Activated naive CD8-positive, alpha-beta T cell treated with anti-CD3 and anti-CD28 coated beads for 36 hours (primary cell): ENCODE results near the gene EEF1G. TPM values are rescaled to one million over a fixed set of nuclear protein-coding genes. Genes with fewer than 3 reads are reported as not detected.
"Not testable (repeated sequence)": the region's sequence is repeated elsewhere in the genome, so short reads cannot be mapped to it uniquely, and the experiment has no call there.

Source experiments
- DNase-seq: peaks from one replicate; pipeline ENCODE4 v3.0.0; 2021
- H3K27ac Mint-ChIP-seq: one replicate; pipeline ENCODE4 v1.8.0; 2022; ENCODE audit warnings: mild to moderate bottlenecking, moderate library complexity, mixed read lengths
- H3K27me3 Mint-ChIP-seq: one replicate; pipeline ENCODE4 v1.8.0; 2022; ENCODE audit warnings: mild to moderate bottlenecking, mixed read lengths
- H3K36me3 Mint-ChIP-seq: one replicate; pipeline ENCODE4 v1.8.0; 2021; ENCODE audit warnings: mild to moderate bottlenecking, mixed read lengths
- H3K4me1 Mint-ChIP-seq: one replicate; pipeline ENCODE4 v1.8.0; 2021; ENCODE audit warnings: mixed read lengths
- H3K4me3 Mint-ChIP-seq: one replicate; pipeline ENCODE4 v1.8.0; 2022; ENCODE audit warnings: mild to moderate bottlenecking, moderate library complexity, mixed read lengths
- H3K9me3 Mint-ChIP-seq: one replicate; pipeline ENCODE4 v1.8.0; 2022; ENCODE audit warnings: mixed read lengths
- total RNA-seq, 2 experiments: library from RNA; stranded (reverse); gene quantifications; one replicate each; pipeline ENCODE4 v1.2.3, GENCODE V29; 2021

EEF1G gene
- total RNA-seq, 2 experiments from 2014 or later, result 1,924 to 1,929 TPM

DNA sequence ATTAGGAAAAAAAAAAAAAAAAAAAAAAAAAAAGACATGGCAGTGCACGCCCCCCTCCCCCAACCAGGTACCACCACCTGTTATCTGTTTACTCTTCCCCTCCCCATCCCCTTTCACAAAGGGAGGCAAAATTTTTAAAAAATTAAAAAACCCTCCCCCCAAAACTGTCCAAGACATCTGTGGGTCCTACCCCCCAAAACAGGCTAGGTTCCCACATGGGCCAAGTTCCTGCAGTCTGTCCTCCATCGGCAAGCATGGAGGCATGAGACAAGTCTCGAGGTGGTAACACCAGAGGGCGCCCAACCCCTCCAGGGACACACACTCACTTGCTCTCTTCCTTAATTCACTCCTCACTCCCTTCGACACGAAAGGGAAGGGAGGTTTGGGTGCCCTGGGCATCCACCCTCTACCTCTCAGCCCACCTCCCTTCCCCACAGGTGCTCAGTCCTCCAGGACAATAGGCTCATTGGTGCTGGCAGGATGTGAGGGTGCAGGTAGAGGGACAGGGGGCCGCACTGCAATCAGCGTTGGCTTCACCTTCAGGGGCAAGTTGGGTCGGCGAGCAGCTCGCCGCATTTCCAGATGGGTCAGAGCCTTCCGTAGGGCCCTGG, 19.8 kb upstream of the EEF1G start:
- Mint-ChIP-seq H3K9me3 (no peaks in the 10 kb centered on the region), H3K27ac (peak overlapping the region; percentile 91), H3K36me3 (peaks cover 56% of the 10 kb centered on the region), H3K4me3 (peak overlapping the region; percentile 69), H3K4me1 (peaks cover 50% of the 10 kb centered on the region), H3K27me3 (no peaks in the 10 kb centered on the region)
- peak; percentile 73 for DNase-seq

DNA sequence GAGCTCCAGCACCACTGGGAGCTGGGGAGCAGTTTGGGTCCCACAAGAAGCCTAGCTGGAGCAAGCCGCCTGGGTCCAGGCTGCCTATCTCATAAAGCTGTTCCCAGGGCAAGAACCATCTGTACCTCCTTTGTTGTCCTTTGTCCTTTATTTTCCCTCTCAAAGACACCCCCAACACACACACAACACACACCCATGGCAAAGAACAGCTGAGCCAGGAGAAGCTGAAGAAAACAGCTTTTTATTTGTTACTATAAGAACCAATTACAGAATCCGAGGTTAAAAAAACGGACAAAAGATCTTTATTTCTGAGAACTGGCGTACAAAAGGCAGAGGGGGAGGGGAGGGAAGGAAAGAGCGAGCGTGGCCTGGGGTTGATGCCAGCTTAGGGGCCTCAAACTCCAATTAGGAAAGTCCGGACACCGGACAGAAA, 19.3 kb upstream of the EEF1G start:
- Mint-ChIP-seq H3K27me3 (no peaks in the 10 kb centered on the region), H3K4me3 (no peak overlapping the region), H3K36me3 (peaks cover 51% of the 10 kb centered on the region), H3K4me1 (peaks cover 48% of the 10 kb centered on the region), H3K9me3 (no peaks in the 10 kb centered on the region), H3K27ac (peak overlapping the region; percentile 98)
- DNase-seq, result no peak

DNA sequence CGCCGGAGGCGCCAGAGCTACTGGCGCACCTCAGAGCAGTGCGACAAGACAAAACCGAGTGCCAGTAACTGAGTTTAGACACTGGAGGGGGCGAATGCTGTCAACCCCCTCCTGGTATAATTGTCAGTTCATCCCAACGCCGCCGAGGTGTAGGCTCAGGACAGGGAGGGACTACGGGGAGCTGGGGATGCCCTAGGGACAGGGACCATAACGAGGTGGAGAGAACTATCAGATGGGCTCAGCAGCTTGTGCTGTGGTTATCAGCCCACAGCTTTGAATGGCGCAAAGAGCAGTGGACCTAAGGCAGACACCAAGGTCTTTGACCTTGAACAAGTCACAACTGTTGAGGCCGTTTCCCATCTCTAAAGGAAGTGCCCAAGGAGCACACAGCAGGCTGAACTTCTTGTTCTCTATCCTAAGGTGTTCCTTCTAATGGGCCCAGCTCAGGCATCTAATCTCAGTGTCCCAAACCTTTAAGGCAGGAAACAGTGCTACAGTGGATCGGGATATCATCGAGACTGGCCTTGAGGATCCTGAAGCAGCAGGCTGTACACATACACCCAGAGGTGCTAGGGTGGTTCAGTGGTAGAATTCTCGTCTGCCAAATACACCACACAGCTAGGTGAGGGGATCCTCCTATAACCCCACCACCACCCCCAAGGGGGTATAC, 18.6 kb upstream of the EEF1G start:
- Mint-ChIP-seq H3K4me1 (peaks cover 45% of the 10 kb centered on the region), H3K36me3 (peaks cover 48% of the 10 kb centered on the region), H3K9me3 (no peaks in the 10 kb centered on the region), H3K27me3 (no peaks in the 10 kb centered on the region), H3K4me3 (peak overlapping the region; percentile 97), H3K27ac (peak overlapping the region; percentile 98)
- DNase-seq, result no peak

DNA sequence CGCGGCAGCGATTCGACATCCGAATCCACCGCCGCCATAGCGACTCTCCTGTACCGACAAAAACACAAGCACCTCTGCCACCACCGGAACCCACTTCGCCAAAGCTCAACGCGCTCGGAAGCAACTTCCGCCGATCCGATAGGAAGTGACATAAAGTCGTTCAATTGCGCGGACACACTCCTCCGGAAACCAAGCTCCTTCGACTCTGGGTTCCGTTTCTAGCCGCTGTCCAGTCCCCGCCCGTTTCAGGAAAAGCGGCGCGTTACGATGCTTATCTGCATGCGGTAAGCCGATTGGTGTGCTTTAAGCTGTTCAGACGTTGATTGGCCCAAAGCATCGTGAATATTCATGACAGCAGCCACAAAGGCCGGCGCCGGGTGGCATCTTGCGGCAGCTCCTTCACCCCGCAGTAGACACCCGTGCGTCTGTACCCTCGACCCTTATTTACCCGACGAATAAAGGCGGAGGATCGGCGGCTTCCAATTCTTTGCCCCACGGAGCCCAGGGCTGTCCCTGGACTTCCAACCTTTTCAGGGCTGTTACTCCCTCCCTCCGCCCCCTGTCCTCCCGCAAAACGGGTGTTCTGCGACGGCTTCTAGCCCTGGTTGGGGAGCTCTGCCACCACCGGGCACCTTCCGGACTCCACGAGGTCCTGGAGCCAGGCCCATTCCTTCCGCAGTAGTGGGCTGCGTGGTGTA, 17.9 kb upstream of the EEF1G start, which contains the start of gene TUT1:
Gene TUT1, minus strand, starts transcription at position 76 of the 698 bp plus-strand sequence. Its CDS starts 38 bp downstream, at position 38.
- H3K4me1 Mint-ChIP-seq, result peaks cover 45% of the 10 kb centered on the region
- H3K4me3 Mint-ChIP-seq, result peak within 1 kb of the TSS; percentile 97
- H3K9me3 Mint-ChIP-seq, result no peaks in the 10 kb centered on the region
- H3K27ac Mint-ChIP-seq, result peak within 1 kb of the TSS; percentile 98
- peaks cover 47% of the 10 kb centered on the region for H3K36me3 Mint-ChIP-seq
- no peaks in the 10 kb centered on the region for H3K27me3 Mint-ChIP-seq
- DNase-seq, result peak; percentile 94

DNA sequence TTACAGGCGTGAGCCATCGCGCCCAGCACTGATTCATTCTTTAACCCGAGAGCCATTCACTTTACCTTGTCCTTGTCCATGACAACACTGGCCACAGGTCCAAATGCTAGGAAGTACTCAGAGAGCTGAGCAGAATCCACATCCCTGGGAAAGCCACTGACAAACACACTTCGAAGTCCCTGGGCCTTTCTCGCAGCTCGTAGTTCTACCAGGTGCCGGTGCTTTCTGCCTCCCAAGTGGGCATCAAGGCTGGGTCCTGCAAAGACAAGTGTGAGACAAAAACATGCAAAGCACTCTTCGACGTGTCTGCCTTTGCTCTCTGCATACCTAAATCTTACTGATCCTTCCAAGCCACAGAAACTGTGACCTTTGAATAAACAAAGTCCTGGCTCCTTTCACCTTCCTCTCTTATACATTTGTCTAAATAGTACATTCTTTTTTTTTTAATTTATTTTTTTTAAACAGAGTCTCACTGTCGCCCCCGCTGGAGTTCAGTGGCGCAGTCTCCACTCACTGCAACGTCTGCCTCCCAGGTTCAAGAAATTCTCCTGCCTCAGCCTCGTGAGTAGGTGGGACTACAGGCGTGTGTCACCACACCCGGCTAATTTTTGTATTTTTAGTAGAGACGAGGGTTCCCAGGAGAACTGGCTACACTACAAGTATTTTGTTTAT, 15.4 kb upstream of the EEF1G start:
- no peaks in the 10 kb centered on the region for H3K27me3 Mint-ChIP-seq
- peaks cover 45% of the 10 kb centered on the region for H3K4me1 Mint-ChIP-seq
- peak; percentile 31 for DNase-seq
- H3K4me3 Mint-ChIP-seq, result peak overlapping the region; percentile 97
- peaks cover 37% of the 10 kb centered on the region for H3K36me3 Mint-ChIP-seq
- H3K9me3 Mint-ChIP-seq, result no peaks in the 10 kb centered on the region
- H3K27ac Mint-ChIP-seq, result peak overlapping the region; percentile 52

DNA sequence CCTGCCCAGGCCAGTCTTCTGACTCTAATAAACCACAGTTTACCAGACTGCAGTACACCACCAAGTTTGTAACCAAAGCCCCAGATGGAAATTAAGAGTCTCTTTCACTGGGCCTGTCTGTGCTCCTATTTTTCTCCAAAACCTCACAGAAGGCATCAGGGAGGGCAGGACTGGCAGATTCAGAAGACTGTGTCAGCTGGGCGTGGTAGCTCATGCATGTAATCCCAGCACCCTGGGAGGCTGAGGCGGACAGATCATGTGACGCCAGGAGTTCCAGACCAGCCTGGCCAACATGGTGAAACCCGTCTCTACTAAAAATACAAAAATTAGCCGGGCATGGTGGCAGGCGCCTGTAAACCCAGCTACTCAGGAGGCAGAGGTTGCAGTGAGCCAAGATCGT, 11.7 kb upstream of the EEF1G start:
- H3K4me3 Mint-ChIP-seq, H3K27me3 Mint-ChIP-seq, DNase-seq, H3K27ac Mint-ChIP-seq, H3K9me3 Mint-ChIP-seq: not testable (repeated sequence)
- Mint-ChIP-seq H3K36me3 (peaks cover 19% of the 10 kb centered on the region), H3K4me1 (peaks cover 26% of the 10 kb centered on the region)

DNA sequence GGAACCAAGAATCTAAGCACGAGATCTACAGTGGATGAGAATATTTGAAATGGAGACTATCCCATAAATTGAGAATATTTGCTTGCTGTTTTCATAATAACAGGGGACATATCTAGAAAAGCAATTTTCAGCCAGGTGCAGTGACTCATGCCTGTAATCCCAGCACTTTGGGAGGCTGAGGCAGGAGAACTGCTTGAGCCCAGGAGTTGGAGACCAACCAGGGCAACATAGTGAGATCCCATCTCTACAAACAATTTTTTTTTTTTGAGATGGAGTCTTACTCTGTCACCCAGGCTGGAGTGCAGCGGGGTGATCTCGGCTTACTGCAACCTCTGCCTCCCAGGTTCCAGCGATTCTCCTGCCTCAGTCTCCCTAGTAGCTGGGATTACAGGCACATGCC, 8.0 kb upstream of the EEF1G start:
- not testable (repeated sequence) for DNase-seq, H3K9me3 Mint-ChIP-seq, H3K4me3 Mint-ChIP-seq, H3K27ac Mint-ChIP-seq, H3K27me3 Mint-ChIP-seq
- H3K4me1 Mint-ChIP-seq, result peaks cover 11% of the 10 kb centered on the region
- peaks cover 14% of the 10 kb centered on the region for H3K36me3 Mint-ChIP-seq

DNA sequence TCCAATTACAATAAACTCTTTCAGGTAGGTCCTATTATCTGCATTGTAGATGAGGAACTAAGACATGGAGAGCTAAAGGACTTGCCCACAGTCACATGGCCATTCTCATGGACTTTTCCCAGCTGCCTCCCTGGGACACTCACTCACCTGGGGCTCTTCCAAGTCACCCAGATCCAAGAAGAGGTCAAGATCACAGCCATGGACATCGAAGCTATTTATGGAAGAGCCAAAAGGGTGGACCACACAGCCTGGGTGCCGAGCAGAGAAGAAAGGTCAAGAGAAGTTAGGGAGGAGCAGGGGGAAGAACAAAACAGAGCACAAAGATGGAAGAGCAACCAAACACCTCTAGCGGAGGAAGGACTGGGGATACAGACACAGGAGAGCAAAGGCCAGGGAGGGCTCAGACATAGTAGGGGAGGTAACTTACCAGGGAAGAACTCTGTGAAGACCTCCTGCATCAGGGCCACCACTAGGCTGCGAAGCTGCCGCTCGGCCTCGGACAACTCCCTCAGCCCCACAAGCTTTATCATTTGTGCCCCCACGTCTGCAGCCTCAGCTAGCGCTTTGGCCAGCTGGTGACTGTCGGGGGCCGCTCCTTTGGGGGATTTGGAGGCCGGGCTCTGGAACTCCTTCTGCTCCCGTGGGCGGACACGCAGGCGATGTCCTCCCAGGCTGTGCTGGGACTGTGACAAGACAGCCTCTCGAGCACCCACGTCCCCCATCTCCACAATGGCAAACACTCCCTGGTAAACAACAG, 7.4 kb upstream of the EEF1G start:
- H3K27ac Mint-ChIP-seq, result no peak overlapping the region
- H3K4me3 Mint-ChIP-seq, result no peak overlapping the region
- peaks cover 8% of the 10 kb centered on the region for H3K4me1 Mint-ChIP-seq
- peaks cover 14% of the 10 kb centered on the region for H3K36me3 Mint-ChIP-seq
- no peaks in the 10 kb centered on the region for H3K27me3 Mint-ChIP-seq
- no peak for DNase-seq
- no peaks in the 10 kb centered on the region for H3K9me3 Mint-ChIP-seq

DNA sequence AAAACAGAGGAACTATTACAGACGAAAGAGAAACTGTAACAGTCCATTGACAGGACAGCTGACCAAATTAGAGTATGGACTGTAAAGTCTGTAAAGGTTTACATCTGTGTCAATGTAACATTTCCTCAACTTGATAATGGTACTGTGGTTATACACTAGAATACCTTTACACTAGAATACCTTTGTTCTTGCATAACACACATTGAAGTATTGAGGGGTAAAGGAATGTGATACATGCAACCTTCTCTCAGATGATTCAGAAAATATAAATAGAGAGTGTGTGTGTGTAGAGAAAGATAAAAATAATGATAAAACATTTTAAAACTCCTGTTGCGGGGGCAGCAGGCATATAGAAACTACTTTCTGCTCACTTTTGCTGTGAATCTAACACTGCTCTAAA, 5.6 kb upstream of the EEF1G start:
- H3K27ac Mint-ChIP-seq, result no peak overlapping the region
- no peaks in the 10 kb centered on the region for H3K9me3 Mint-ChIP-seq
- DNase-seq, result no peak
- peaks cover 15% of the 10 kb centered on the region for H3K36me3 Mint-ChIP-seq
- H3K27me3 Mint-ChIP-seq, result no peaks in the 10 kb centered on the region
- no peak overlapping the region for H3K4me3 Mint-ChIP-seq
- peaks cover 15% of the 10 kb centered on the region for H3K4me1 Mint-ChIP-seq

DNA sequence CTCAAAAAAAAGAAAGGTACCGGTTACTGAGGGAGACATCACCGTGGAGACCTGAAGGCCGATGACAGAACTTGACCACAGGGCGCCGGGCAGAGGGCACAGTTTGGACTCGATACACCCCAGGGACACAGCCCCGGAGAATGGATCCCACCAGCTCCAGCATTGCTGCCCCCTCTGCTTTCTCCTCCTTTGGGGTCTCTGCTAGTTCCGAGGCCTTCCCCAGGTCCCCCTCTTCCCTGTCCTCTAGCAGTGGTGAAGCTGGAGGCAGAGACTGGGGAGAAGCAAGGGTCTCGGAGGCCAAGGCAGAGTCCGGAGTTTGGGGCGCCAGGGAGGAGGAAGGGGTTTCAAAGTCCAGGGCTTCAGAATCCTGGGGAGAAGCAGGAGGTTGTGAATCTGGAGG, 4.8 kb upstream of the EEF1G start:
- peaks cover 20% of the 10 kb centered on the region for H3K36me3 Mint-ChIP-seq
- no peak for DNase-seq
- no peaks in the 10 kb centered on the region for H3K9me3 Mint-ChIP-seq
- no peak overlapping the region for H3K4me3 Mint-ChIP-seq
- H3K27me3 Mint-ChIP-seq, result no peaks in the 10 kb centered on the region
- H3K27ac Mint-ChIP-seq, result peak overlapping the region; percentile 38
- H3K4me1 Mint-ChIP-seq, result peaks cover 12% of the 10 kb centered on the region

DNA sequence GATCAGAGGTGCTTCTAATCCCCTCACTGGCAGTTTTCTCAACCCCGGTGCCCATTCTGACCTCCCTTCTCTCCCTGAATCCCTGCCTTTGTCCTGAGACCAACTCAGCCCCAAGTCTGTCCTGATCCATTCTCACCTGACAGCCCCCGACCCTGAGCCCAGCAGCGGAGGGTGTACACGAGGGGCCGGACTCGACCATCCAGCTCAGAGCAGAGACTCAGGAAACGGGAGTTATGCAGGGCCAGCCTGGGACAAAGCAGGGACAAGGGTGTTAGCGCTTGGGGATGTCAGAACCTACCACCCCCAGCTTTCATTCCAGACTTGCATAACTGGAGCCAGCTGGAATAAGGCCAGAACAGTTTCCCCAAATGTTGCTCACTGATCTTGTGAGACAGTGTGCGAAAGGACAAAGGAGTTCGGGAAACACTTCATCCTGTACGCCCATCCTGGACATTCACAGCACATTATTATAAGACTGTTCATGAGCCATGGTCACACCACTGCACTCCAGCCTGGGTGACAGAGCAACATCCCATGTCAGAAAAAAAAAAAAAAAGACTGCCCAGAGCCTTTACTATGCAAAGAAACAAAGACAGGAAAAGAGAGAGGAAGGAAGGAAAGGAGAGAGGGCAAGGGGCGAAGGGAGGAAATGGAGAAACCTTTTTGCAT, 3.5 kb upstream of the EEF1G start:
- Mint-ChIP-seq H3K4me3 (no peak overlapping the region), H3K27ac (no peak overlapping the region), H3K4me1 (peaks cover 15% of the 10 kb centered on the region), H3K36me3 (peaks cover 34% of the 10 kb centered on the region), H3K9me3 (no peaks in the 10 kb centered on the region), H3K27me3 (no peaks in the 10 kb centered on the region)
- DNase-seq, result no peak

DNA sequence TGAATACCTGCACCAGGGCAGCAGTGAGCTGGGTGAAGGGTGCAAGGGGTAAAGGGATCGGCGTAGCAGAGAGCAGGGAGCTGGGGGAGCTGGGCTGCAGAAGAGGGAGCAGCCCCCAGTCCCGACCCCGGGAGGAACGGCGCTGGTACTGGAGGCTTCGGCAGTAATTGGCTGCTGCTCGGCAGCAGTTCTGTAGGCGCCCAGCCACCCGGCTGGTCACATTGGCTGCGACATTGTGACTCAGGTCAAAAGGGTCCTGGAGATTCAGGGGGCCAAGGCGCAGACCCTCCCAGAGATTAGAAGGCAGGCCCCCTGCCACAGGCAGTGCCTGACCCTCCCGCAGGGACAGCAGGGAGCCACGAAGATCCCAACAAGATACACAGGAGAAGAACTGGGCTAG, 2.1 kb upstream of the EEF1G start:
- Mint-ChIP-seq H3K27me3 (no peaks in the 10 kb centered on the region), H3K4me1 (peaks cover 28% of the 10 kb centered on the region), H3K27ac (no peak overlapping the region), H3K4me3 (peak overlapping the region; percentile 89), H3K9me3 (no peaks in the 10 kb centered on the region), H3K36me3 (peaks cover 44% of the 10 kb centered on the region)
- no peak for DNase-seq

DNA sequence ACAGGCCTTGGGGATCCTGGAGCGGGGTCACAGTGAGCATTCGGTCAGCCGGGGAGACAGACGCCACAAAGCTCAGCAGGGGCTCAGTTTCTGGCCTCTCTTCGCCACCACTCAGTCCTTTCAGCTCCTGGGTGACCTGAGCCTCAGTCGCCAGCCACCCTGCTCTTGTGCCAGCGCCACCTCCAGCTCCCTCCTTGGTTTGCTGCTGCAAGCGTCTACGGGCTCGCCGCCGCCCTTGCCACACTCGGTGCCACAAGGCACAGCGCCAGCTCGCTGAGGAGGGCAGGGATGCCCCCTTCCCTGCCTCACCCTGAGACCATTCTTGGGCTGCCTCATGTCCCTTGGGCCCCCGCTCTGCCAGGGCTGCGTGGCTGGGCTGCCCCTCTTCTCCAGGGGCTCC, 1.5 kb upstream of the EEF1G start:
- DNase-seq, result no peak
- H3K36me3 Mint-ChIP-seq, result peaks cover 48% of the 10 kb centered on the region

More for the DNA sequence above, 1.5 kb upstream of the EEF1G start:
- H3K27me3 Mint-ChIP-seq, result no peaks in the 10 kb centered on the region
- H3K4me3 Mint-ChIP-seq, result peak overlapping the region; percentile 89
- no peaks in the 10 kb centered on the region for H3K9me3 Mint-ChIP-seq
- peak overlapping the region; percentile 99 for H3K27ac Mint-ChIP-seq
- H3K4me1 Mint-ChIP-seq, result peaks cover 33% of the 10 kb centered on the region
